ENCODE measurements around the gene PATJ.

The PATJ gene

DNA sequence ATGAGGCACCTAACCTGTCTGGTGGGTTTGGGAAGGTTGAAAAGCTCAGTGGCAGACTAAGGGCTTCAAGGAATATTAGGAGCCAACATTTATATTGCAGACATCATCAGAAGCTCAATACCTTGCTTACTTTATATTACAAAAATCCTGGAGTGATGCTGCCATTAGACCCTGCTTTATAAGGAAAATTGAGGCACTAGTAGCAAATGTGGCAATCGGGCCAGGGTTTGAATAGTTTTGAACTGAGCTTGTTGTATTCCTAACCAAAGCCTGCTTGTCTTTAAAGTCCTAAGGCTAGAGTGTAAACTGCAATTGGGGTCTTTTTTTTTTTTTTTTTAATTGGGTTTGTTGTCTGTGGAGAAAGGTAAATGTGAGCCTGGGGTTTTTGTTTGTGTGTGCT lies 466.7 kb downstream of the PATJ start:
- Histone ChIP-seq H3K4me1 (ENCODE audit: control insufficient read depth, insufficient read depth, low read length) (no peaks in the 10 kb centered on the region), H3K36me3 (ENCODE audit: control insufficient read depth in 2 of 2, insufficient read depth in 1 of 2, low read length in 2 of 2) (no peaks in the 10 kb centered on the region), H3K27ac (ENCODE audit: extremely low read depth, low read depth, low read length) (no peak overlapping the region), H3K4me3 (ENCODE audit: low read depth, low read length) (no peak overlapping the region), H3K9me3 (ENCODE audit: control insufficient read depth, insufficient read depth, low read depth, low read length) (no peaks in the 10 kb centered on the region; the same call in 1 of the 2 replicates)
- TF ChIP-seq, protein P1, sequence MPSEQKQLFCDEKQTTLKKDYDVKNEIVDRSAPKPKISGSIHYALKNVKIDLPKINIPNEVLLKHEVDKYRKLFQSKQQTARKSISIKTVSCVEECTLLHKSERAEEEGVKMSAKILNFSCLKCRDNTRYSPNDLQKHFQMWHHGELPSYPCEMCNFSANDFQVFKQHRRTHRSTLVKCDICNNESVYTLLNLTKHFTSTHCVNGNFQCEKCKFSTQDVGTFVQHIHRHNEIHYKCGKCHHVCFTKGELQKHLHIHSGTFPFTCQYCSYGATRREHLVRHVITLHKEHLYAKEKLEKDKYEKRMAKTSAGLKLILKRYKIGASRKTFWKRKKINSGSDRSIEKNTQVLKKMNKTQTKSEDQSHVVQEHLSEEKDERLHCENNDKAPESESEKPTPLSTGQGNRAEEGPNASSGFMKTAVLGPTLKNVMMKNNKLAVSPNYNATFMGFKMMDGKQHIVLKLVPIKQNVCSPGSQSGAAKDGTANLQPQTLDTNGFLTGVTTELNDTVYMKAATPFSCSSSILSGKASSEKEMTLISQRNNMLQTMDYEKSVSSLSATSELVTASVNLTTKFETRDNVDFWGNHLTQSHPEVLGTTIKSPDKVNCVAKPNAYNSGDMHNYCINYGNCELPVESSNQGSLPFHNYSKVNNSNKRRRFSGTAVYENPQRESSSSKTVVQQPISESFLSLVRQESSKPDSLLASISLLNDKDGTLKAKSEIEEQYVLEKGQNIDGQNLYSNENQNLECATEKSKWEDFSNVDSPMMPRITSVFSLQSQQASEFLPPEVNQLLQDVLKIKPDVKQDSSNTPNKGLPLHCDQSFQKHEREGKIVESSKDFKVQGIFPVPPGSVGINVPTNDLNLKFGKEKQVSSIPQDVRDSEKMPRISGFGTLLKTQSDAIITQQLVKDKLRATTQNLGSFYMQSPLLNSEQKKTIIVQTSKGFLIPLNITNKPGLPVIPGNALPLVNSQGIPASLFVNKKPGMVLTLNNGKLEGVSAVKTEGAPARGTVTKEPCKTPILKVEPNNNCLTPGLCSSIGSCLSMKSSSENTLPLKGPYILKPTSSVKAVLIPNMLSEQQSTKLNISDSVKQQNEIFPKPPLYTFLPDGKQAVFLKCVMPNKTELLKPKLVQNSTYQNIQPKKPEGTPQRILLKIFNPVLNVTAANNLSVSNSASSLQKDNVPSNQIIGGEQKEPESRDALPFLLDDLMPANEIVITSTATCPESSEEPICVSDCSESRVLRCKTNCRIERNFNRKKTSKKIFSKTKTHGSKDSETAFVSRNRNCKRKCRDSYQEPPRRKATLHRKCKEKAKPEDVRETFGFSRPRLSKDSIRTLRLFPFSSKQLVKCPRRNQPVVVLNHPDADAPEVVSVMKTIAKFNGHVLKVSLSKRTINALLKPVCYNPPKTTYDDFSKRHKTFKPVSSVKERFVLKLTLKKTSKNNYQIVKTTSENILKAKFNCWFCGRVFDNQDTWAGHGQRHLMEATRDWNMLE (tag by site-specific recombination; conservative IDR thresholded peaks at IDR 0.05; ENCODE audit: low read depth) = no peak
- TF ChIP-seq PRDM1 (tag by site-specific recombination; IDR thresholded peaks at IDR 0.05) = no peak
- TF ChIP-seq ZNF248 (tag by site-specific recombination; IDR thresholded peaks at IDR 0.05) = no peak
- TF ChIP-seq, protein P2, sequence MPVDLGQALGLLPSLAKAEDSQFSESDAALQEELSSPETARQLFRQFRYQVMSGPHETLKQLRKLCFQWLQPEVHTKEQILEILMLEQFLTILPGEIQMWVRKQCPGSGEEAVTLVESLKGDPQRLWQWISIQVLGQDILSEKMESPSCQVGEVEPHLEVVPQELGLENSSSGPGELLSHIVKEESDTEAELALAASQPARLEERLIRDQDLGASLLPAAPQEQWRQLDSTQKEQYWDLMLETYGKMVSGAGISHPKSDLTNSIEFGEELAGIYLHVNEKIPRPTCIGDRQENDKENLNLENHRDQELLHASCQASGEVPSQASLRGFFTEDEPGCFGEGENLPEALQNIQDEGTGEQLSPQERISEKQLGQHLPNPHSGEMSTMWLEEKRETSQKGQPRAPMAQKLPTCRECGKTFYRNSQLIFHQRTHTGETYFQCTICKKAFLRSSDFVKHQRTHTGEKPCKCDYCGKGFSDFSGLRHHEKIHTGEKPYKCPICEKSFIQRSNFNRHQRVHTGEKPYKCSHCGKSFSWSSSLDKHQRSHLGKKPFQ (tag by site-specific recombination; IDR thresholded peaks at IDR 0.05) = no peak
- ChIA-PET CTCF (interaction anchor here (0.6 to 1.1 kb wide), 2 partner anchors 11 to 196 kb away, joined by 3 to 7 read pairs; no protein-coding TSS in a partner anchor), POLR2A (no interaction called here)

DNA sequence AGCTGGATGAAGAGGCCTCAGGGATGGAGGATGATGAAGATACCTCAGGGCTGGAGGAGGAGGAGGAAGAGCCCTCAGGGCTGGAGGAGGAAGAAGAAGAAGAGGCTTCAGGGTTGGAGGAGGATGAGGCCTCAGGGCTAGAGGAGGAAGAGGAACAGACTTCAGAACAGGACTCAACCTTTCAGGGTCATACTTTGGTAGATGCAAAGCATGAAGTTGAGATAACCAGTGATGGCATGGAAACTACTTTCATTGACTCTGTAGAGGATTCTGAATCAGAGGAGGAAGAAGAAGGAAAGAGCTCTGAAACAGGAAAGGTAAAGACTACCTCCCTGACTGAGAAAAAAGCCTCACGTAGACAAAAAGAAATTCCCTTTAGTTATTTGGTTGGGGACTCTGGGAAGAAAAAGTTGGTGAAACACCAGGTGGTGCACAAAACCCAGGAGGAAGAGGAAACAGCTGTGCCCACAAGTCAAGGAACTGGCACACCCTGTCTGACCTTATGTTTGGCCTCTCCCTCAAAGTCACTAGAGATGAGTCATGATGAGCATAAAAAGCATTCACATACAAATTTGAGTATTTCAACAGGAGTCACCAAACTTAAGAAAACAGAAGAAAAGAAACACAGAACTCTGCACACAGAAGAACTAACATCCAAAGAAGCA lies 467.8 kb downstream of the PATJ start:
- Histone ChIP-seq H3K36me3 (ENCODE audit: control insufficient read depth in 2 of 2, insufficient read depth in 1 of 2, low read length in 2 of 2) (no peaks in the 10 kb centered on the region), H3K27ac (ENCODE audit: extremely low read depth, low read depth, low read length) (no peak overlapping the region), H3K4me3 (ENCODE audit: low read depth, low read length) (no peak overlapping the region), H3K9me3 (ENCODE audit: control insufficient read depth, insufficient read depth, low read depth, low read length) (no peaks in the 10 kb centered on the region; the same call in 1 of the 2 replicates), H3K4me1 (ENCODE audit: control insufficient read depth, insufficient read depth, low read length) (no peaks in the 10 kb centered on the region)
- POLR2A ChIA-PET = no interaction called here
- CTCF ChIA-PET = interaction anchor here (0.7 kb wide), 1 partner anchor 21 kb away, joined by 3 read pairs; no protein-coding TSS in a partner anchor
- TF ChIP-seq YY2 (tag by site-specific recombination; IDR thresholded peaks at IDR 0.05) (no peak), BCL11B (tag by site-specific recombination; IDR thresholded peaks at IDR 0.05; ENCODE audit: low read depth) (no peak), ZNF350 (tag by site-specific recombination; IDR thresholded peaks at IDR 0.05) (no peak), ZNF677 (tag by site-specific recombination; IDR thresholded peaks at IDR 0.05) (no peak)
- TF ChIP-seq, protein P3, sequence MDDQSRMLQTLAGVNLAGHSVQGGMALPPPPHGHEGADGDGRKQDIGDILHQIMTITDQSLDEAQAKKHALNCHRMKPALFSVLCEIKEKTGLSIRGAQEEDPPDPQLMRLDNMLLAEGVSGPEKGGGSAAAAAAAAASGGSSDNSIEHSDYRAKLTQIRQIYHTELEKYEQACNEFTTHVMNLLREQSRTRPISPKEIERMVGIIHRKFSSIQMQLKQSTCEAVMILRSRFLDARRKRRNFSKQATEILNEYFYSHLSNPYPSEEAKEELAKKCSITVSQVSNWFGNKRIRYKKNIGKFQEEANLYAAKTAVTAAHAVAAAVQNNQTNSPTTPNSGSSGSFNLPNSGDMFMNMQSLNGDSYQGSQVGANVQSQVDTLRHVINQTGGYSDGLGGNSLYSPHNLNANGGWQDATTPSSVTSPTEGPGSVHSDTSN (CRISPR knock-in tag; IDR thresholded peaks at IDR 0.05) = no peak
- TF ChIP-seq, protein P4, sequence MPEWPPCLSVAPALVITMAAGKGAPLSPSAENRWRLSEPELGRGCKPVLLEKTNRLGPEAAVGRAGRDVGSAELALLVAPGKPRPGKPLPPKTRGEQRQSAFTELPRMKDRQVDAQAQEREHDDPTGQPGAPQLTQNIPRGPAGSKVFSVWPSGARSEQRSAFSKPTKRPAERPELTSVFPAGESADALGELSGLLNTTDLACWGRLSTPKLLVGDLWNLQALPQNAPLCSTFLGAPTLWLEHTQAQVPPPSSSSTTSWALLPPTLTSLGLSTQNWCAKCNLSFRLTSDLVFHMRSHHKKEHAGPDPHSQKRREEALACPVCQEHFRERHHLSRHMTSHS (tag by site-specific recombination; IDR thresholded peaks at IDR 0.05) = no peak

DNA sequence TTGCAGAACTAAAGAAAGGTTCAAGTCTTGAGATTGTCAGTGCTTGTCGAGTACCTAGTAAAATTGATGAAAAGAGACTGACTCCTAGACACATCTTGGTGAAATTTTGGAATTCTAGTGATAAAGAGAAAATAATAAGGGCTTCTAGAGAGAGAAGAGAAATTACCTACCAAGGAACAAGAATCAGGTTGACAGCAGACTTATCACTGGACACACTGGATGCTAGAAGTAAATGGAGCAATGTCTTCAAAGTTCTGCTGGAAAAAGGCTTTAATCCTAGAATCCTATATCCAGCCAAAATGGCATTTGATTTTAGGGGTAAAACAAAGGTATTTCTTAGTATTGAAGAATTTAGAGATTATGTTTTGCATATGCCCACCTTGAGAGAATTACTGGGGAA lies 468.7 kb downstream of the PATJ start:
- ChIA-PET POLR2A (no interaction called here), CTCF (no interaction called here)
- Histone ChIP-seq H3K9me3 (ENCODE audit: control insufficient read depth, insufficient read depth, low read depth, low read length) (no peaks in the 10 kb centered on the region; the same call in 1 of the 2 replicates), H3K4me3 (ENCODE audit: low read depth, low read length) (no peak overlapping the region), H3K27ac (ENCODE audit: extremely low read depth, low read depth, low read length) (no peak overlapping the region), H3K4me1 (ENCODE audit: control insufficient read depth, insufficient read depth, low read length) (no peaks in the 10 kb centered on the region), H3K36me3 (ENCODE audit: control insufficient read depth in 2 of 2, insufficient read depth in 1 of 2, low read length in 2 of 2) (no peaks in the 10 kb centered on the region)
- TF ChIP-seq TRIM28 (IDR thresholded peaks at IDR 0.05; ENCODE audit: borderline replicate concordance, low read length) (peak; percentile 100), ZNF548 (tag by site-specific recombination; IDR thresholded peaks at IDR 0.05) (no peak), ZBTB21 (tag by site-specific recombination; IDR thresholded peaks at IDR 0.05) (no peak), SETDB1 (IDR thresholded peaks at IDR 0.05; ENCODE audit: insufficient read length, low read length) (peak; percentile 97), ZNF571 (tag by site-specific recombination; IDR thresholded peaks at IDR 0.05) (no peak)
